SH-SY5Y (cell line): Measurements from ENCODE around the gene FER.

Experiments
- GATA2 ChIP-seq: IDR thresholded peaks from 2 replicates; pipeline ENCODE4 v1.6.1; 2011; ENCODE audit warnings: mild to moderate bottlenecking, low read depth, low read length
- GATA3 ChIP-seq: IDR thresholded peaks from 2 replicates; pipeline ENCODE4 v1.6.1; 2011; ENCODE audit warnings: low read depth, mild to moderate bottlenecking, low read length, moderate library complexity

Gene FER

GRCh38 chr5:108735790-108736189, 11.9 kb upstream of the FER start:
- TF ChIP-seq GATA2 (peak; percentile 76), GATA3 (peak; percentile 19; the same call in 1 of the 2 replicates)

GRCh38 chr5:108736855-108737254, 10.8 kb upstream of the FER start:
- TF ChIP-seq GATA3 (no peak), GATA2 (no peak)

GRCh38 chr5:108739376-108739775, 8.3 kb upstream of the FER start:
- TF ChIP-seq GATA2 (no peak), GATA3 (no peak)

- TF ChIP-seq GATA2: peak; percentile 82; the same call in 1 of the 2 replicates
- TF ChIP-seq GATA3: peak; percentile 73
These were observed 7.8 kb upstream of the FER start for GRCh38 chr5:108739906-108740305.

GRCh38 chr5:108743319-108743718, 4.4 kb upstream of the FER start:
- no peak for TF ChIP-seq GATA3
- no peak for TF ChIP-seq GATA2

GRCh38 chr5:108743846-108744245, 3.9 kb upstream of the FER start:
- TF ChIP-seq GATA3 (no peak), GATA2 (no peak)

GRCh38 chr5:108747111-108747773, 455 bp upstream of the FER start:
- TF ChIP-seq GATA2: no peak
- TF ChIP-seq GATA3: no peak

GRCh38 chr5:108748401-108749127, 867 bp downstream of the FER start:
- TF ChIP-seq GATA3: no peak
- TF ChIP-seq GATA2: peak; percentile 18; the same call in 1 of the 2 replicates

GRCh38 chr5:108749128-108749861, 1.6 kb downstream of the FER start:
- TF ChIP-seq GATA2: 0 out of 2 replicates have a peak, but pooled peaks have one; percentile 7
- no peak for TF ChIP-seq GATA3

GRCh38 chr5:108753331-108753730, 5.6 kb downstream of the FER start:
- no peak for TF ChIP-seq GATA3
- no peak for TF ChIP-seq GATA2

- TF ChIP-seq GATA3 (no peak), GATA2 (no peak)
These were observed 6.2 kb downstream of the FER start for GRCh38 chr5:108753877-108754276.

- TF ChIP-seq GATA3 (no peak), GATA2 (no peak)
These were observed 12.8 kb downstream of the FER start for GRCh38 chr5:108760512-108760911.

GRCh38 chr5:108762660-108763059, 15.0 kb downstream of the FER start:
- TF ChIP-seq GATA3 (no peak), GATA2 (no peak)

- no peak for TF ChIP-seq GATA2
- no peak for TF ChIP-seq GATA3
These were observed 15.7 kb downstream of the FER start for GRCh38 chr5:108763222-108763916.

GRCh38 chr5:108765647-108766046, 17.9 kb downstream of the FER start:
- no peak for TF ChIP-seq GATA3
- TF ChIP-seq GATA2: no peak
